IPS-18a (cell line): ENCODE results near the gene PRAMEF2.
"Not testable (repeated sequence)": the region's sequence is repeated elsewhere in the genome, so short reads cannot be mapped to it uniquely, and the experiment has no call there.

ENCODE experiments used
- H3K27ac ChIP-seq: one replicate; pipeline ENCODE4 v1.5.1; 2013; ENCODE audit warnings: low read length
- H3K27me3 ChIP-seq: one replicate; pipeline ENCODE4 v1.6.1; 2013; ENCODE audit warnings: mild to moderate bottlenecking, low read length; ENCODE audit not compliant: control insufficient read depth, insufficient read depth
- H3K36me3 ChIP-seq: one replicate; pipeline ENCODE4 v1.6.1; 2013; ENCODE audit warnings: low read depth, low read length; ENCODE audit not compliant: control insufficient read depth
- H3K4me1 ChIP-seq: one replicate; pipeline ENCODE4 v1.6.1; 2013; ENCODE audit warnings: low read depth, low read length; ENCODE audit not compliant: control insufficient read depth
- H3K4me3 ChIP-seq: one replicate; pipeline ENCODE4 v1.5.1; 2013; ENCODE audit warnings: low read length
- H3K9ac ChIP-seq: one replicate; pipeline ENCODE4 v1.6.1; 2013; ENCODE audit warnings: mild to moderate bottlenecking, low read length, moderate library complexity
- H3K9me3 ChIP-seq: one replicate; pipeline ENCODE4 v1.6.1; 2013; ENCODE audit warnings: low read depth, low read length; ENCODE audit not compliant: control insufficient read depth

The PRAMEF2 gene

DNA sequence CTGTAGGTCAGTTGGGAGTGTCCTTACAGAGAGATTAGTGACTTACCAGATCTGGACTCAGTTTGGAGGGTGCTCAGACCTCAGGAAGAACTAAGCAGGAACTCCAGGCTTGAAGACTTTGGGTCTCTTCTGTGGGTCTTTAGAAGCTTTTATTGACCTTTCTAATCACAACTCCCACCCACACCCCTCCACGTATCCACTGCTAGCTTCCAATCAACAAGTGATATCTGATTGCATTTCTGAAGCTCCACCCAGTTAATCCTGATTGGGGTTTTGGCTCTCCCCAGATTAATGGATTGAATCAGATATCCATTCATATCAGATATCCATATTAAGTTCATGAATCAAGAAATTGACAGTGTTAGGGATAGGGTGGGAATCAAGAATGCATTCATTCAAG, 41.3 kb downstream of the PRAMEF2 start, which contains the start of gene PRAMEF10:
Gene PRAMEF10 (minus strand): TSS at position 101 of the 400 bp plus-strand sequence. CDS start 2,423 bp downstream, outside the sequence.
- not testable (repeated sequence) for H3K4me1 ChIP-seq, H3K27ac ChIP-seq, H3K36me3 ChIP-seq, H3K4me3 ChIP-seq, H3K9ac ChIP-seq, H3K27me3 ChIP-seq, H3K9me3 ChIP-seq

DNA sequence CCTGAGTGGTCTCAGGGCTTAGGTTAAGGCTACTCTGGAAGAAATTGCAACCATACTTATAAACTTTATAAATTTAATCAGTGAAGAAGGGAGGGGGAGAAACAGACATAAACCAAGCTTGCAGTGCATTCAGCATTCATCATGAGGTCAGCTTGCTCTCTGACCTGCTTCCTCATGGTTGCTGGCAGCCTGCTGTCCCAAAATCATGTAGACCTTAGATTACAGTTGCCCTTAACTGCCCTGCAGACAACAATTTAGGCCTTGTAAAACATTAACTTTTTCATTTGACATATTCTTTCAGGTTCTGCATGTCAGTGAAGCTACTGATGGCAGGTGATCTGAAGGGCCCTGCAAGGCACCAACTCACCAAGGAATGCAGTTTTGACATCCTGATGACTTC, 42.3 kb downstream of the PRAMEF2 start:
- H3K4me3 ChIP-seq, H3K9ac ChIP-seq, H3K9me3 ChIP-seq, H3K27me3 ChIP-seq, H3K36me3 ChIP-seq, H3K27ac ChIP-seq, H3K4me1 ChIP-seq: not testable (repeated sequence)

DNA sequence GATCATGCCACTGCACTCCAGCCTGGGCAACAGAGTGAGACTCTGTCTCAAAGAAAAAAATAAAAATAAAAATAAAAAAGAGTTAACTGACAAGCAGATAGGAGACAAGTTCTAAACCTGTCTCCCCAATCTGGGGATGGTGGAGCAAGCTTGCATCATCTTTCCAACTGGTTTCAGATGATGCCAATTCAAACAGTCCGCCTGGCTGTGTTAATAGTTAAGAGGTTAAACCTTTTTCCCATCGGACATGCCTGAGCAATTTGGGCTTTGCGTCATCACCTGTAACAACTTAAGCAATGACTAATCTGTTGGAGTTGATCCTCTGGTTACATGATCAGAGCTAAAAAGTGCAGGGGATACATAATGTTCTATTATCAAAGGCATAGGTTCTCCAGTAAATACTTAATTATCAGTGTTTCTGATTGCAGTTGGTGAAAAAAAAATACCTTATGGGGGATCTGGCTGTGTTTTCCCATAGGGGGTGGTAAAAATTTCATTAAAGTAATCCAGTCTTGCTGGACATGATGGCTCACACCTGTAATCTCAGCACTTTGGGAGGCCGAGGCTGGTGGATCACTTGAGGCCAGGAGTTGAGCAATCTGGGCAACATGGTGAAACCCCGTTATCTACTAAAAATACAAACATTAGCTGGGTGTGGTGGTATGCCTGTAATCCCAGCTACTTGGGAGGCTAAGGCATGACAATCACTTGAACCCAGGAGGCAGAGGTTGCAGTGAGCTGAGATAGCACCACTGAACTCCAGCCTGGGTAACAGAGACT, 47.1 kb downstream of the PRAMEF2 start:
- not testable (repeated sequence) for H3K27ac ChIP-seq, H3K4me1 ChIP-seq, H3K4me3 ChIP-seq, H3K9ac ChIP-seq, H3K27me3 ChIP-seq, H3K9me3 ChIP-seq, H3K36me3 ChIP-seq
